Kidney (tissue), 14 donors: ENCODE results near the gene ATP11A. TPM values are rescaled to one million over a fixed set of nuclear protein-coding genes. Genes with fewer than 3 reads are reported as not detected.

Experiments
- DNase-seq, 5 donors: peaks; one replicate each; pipeline ENCODE4 v3.0.0-alpha.2; 2013 to 2020
- FAIRE-seq: peaks from 2 replicates; lab custom pipeline; 2012; peaks lifted over from hg19 to GRCh38; lab: Jason Lieb, UNC
- H3K27ac ChIP-seq, 2 donors: one replicate each; pipeline ENCODE4 v1.7.0; 2013; ENCODE audit warnings: low read depth in 2 of 2, low read length in 2 of 2, inconsistent platforms in 1 of 2
- H3K27me3 ChIP-seq: one replicate; pipeline ENCODE4 v1.7.1; 2013; ENCODE audit warnings: low read length, inconsistent platforms; ENCODE audit not compliant: control insufficient read depth, insufficient read depth
- H3K36me3 ChIP-seq, 3 donors: one replicate each; pipeline versions ENCODE4 v1.7.0 to v1.7.1; 2013; ENCODE audit warnings: low read length in 3 of 3, control low read depth in 1 of 3, inconsistent platforms in 1 of 3; ENCODE audit not compliant: insufficient read depth in 3 of 3, control insufficient read depth in 2 of 3
- H3K4me1 ChIP-seq, 3 donors: one replicate each; pipeline versions ENCODE4 v1.7.0 to v1.7.1; 2013; ENCODE audit warnings: low read length in 3 of 3, inconsistent platforms in 1 of 3, low read depth in 1 of 3; ENCODE audit not compliant: control insufficient read depth in 2 of 3, insufficient read depth in 2 of 3
- H3K4me3 ChIP-seq, 3 donors: one replicate each; pipeline versions ENCODE4 v1.7.0 to v1.8.1; 2013; ENCODE audit warnings: low read length in 3 of 3, control low read depth in 1 of 3, inconsistent platforms in 1 of 3
- H3K9ac ChIP-seq, 3 donors: one replicate each; pipeline versions ENCODE4 v1.7.0 to v1.7.1; 2013; ENCODE audit warnings: low read length in 3 of 3, control low read depth in 1 of 3, inconsistent platforms in 1 of 3
- H3K9me3 ChIP-seq, 3 donors: one replicate each; pipeline versions ENCODE4 v1.7.0 to v1.7.1; 2013; ENCODE audit warnings: low read length in 3 of 3, control low read depth in 1 of 3, inconsistent platforms in 1 of 3; ENCODE audit not compliant: control insufficient read depth in 2 of 3, insufficient read depth in 1 of 3
- intact Hi-C: fragments of 100-400 bp; cut with DNase I; formaldehyde crosslinking; loops from one replicate; pipeline ENCODE4 v1.11.1; 2022
- polyA plus RNA-seq: library from polyadenylated mRNA; stranded (reverse); fragments of 350-450 nt; fragmentation: Illumina TruSeq; extraction: RNeasy Lipid Tissue Mini Kit (QIAGEN cat#74804); gene quantifications from one replicate; pipeline ENCODE4 v1.2.3, GENCODE V29; 2014; ENCODE audit warnings: low read depth, low replicate concordance; ENCODE audit not compliant: insufficient read depth
- total RNA-seq: library from RNA; stranded (reverse); fragmentation: NEBNext Ultra II Directional; extraction: Animal tissue kit (Norgen Biotek cat#: 25700); gene quantifications from one replicate; pipeline ENCODE4 v1.2.1, GENCODE V29; 2021
- TF ChIP-seq, protein P1 (sequence below): IDR thresholded peaks from 3 replicates; pipeline ENCODE4 v1.5.1; 2012; ENCODE audit warnings: mild to moderate bottlenecking, moderate library complexity, borderline replicate concordance; ENCODE audit not compliant: insufficient read depth; ENCODE audit errors: extremely low read depth
- donor health status: control.
- donor health status: control.
- donor health status: control.
- donor health status: control.
- donor health status: control.
- donor health status: DM: yes; HTN: yes; CAD: no.
- donor health status: Normal renal cell carcinoma (clear cell type).

Gene ATP11A
- total and polyA plus RNA-seq, 2 donors from 2014 or later, result 4.9 to 212 TPM

- no peaks in the 10 kb centered on the region for H3K36me3 ChIP-seq
- FAIRE-seq (no peak), DNase-seq (no peak)
- no peaks in the 10 kb centered on the region for H3K9me3 ChIP-seq
- intact Hi-C loops, result no loop called here
- H3K4me3 ChIP-seq, result no peak overlapping the region
- H3K27me3 ChIP-seq, result no peaks in the 10 kb centered on the region
- H3K9ac ChIP-seq, result no peak overlapping the region
- TF ChIP-seq, protein P1, sequence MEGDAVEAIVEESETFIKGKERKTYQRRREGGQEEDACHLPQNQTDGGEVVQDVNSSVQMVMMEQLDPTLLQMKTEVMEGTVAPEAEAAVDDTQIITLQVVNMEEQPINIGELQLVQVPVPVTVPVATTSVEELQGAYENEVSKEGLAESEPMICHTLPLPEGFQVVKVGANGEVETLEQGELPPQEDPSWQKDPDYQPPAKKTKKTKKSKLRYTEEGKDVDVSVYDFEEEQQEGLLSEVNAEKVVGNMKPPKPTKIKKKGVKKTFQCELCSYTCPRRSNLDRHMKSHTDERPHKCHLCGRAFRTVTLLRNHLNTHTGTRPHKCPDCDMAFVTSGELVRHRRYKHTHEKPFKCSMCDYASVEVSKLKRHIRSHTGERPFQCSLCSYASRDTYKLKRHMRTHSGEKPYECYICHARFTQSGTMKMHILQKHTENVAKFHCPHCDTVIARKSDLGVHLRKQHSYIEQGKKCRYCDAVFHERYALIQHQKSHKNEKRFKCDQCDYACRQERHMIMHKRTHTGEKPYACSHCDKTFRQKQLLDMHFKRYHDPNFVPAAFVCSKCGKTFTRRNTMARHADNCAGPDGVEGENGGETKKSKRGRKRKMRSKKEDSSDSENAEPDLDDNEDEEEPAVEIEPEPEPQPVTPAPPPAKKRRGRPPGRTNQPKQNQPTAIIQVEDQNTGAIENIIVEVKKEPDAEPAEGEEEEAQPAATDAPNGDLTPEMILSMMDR, result no peak
- H3K27ac ChIP-seq, result no peak overlapping the region
- H3K4me1 ChIP-seq, result peaks cover 0 to 12% (median 0%) of the 10 kb centered on the region in 3 donors
These were observed 38.5 kb upstream of the ATP11A start for GRCh38 chr13:112651311-112651710.

DNA sequence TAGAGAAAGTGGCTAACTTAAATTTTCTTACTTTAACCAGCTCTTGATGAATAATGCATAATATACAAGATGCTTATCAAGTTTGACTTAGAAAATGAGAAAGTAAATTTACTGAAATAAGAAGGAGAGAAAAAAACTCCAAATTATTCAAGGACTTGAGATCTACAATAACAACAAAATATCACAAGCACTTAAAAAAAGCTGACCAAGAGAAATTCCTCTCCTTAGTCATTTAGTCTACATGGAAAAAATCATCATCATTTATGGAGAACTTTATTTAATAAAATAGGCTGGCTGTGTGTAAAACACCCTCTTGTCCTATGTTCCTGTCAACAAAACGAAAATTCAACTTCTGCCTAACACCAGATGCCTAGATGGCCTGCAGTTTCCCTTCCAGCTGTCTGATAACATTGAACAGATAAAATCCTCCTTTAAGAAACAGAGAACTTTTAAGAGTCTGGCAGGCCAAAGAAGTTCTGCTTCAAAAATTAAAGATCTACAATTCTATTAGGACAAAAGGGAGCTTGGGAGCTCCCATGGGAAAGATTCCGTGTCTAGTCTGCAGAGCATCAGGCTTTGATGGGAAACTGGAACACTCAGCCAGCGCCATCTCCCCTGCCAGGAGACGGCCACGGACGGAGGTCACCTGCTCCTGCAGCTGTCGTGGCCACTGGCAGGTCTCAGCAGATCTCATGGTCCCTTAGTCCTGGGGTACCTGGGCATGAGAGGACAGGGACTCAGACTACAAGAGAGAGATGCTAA is 37.9 kb upstream of the ATP11A start:
- TF ChIP-seq, protein P1, result no peak

GRCh38 chr13:112652512-112653070 is 37.2 kb upstream of the ATP11A start:
- intact Hi-C loops, result no loop called here
- no peak for DNase-seq
- Histone ChIP-seq H3K4me1 (peaks cover 0 to 7% (median 0%) of the 10 kb centered on the region in 3 donors), H3K36me3 (no peaks in the 10 kb centered on the region), H3K9ac (no peak overlapping the region), H3K9me3 (no peaks in the 10 kb centered on the region), H3K27ac (no peak overlapping the region), H3K27me3 (no peaks in the 10 kb centered on the region), H3K4me3 (no peak overlapping the region)
- no peak for FAIRE-seq
- TF ChIP-seq, protein P1, result no peak

More for the DNA sequence above, 37.9 kb upstream of the ATP11A start:
- H3K27ac ChIP-seq, result no peak overlapping the region
- no peak overlapping the region for H3K9ac ChIP-seq
- peaks cover 0 to 12% (median 0%) of the 10 kb centered on the region in 3 donors for H3K4me1 ChIP-seq
- intact Hi-C loops, result no loop called here
- H3K4me3 ChIP-seq, result no peak overlapping the region
- FAIRE-seq (no peak), DNase-seq (no peak)
- H3K36me3 ChIP-seq, result no peaks in the 10 kb centered on the region
- H3K9me3 ChIP-seq, result no peaks in the 10 kb centered on the region
- no peaks in the 10 kb centered on the region for H3K27me3 ChIP-seq
